ENCODE results near the gene SNX14.
A peak's percentile ranks its signal among the peaks of the same experiment; 100 is the strongest.

- no peak for TF ChIP-seq TAF1 (IDR thresholded peaks at IDR 0.05; ENCODE audit: low read depth)
- no peak for TF ChIP-seq REST (IDR thresholded peaks at IDR 0.05; ENCODE audit: low read depth)
- no peak for TF ChIP-seq RAD21 (IDR thresholded peaks at IDR 0.05; ENCODE audit: low read depth)
- no peak for TF ChIP-seq ZBTB7A (IDR thresholded peaks at IDR 0.05; ENCODE audit: low read depth)
- TF ChIP-seq TEAD4 (IDR thresholded peaks at IDR 0.05) = peak; percentile 48; the same call in 1 of the 2 replicates
Observed at GRCh38 chr6:85494547-85495536, 98.8 kb downstream of the SNX14 start.

Data from Ishikawa (cell line).